SHP77 (cell line): ENCODE results near the gene CEP131.
"Not testable (repeated sequence)": the region's sequence is repeated elsewhere in the genome, so short reads cannot be mapped to it uniquely, and the experiment has no call there.

ENCODE experiments used
- DNase-seq, 2 experiments: peaks; one replicate each; lab custom pipeline; 2025; lab: John Stamatoyannopoulos, UW

Gene CEP131

GRCh38 chr17:81238815-81239713 is 16.3 kb upstream of the CEP131 start, which contains the start of the genes NDUFAF8 and TEPSIN:
Gene NDUFAF8, plus strand, starts transcription at chr17:81239318. Its CDS starts 46 bp downstream, at chr17:81239364.
Gene TEPSIN, minus strand, starts transcription at chr17:81239055. Its CDS starts 22 bp downstream, at chr17:81239033.
- peak; percentile 100 for DNase-seq

DNA sequence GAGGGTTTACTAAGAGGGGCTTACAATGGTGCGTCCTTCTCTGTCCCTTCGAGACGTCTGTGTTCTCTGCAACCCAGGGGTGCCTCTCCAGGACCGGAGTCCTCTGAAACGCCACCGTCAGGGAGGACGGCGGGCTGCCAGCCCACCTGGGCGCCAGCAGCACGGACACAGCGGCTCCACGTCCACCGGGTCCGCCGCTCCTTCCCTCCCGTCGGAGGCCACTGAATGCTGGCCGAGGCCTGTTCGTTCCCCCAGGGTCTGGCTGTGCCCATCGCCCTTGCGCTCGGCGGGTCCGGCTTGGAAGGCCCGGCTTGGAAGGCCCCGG is 15.7 kb upstream of the CEP131 start:
- no peak for DNase-seq

GRCh38 chr17:81237591-81238489 is 15.1 kb upstream of the CEP131 start:
- no peak for DNase-seq

DNA sequence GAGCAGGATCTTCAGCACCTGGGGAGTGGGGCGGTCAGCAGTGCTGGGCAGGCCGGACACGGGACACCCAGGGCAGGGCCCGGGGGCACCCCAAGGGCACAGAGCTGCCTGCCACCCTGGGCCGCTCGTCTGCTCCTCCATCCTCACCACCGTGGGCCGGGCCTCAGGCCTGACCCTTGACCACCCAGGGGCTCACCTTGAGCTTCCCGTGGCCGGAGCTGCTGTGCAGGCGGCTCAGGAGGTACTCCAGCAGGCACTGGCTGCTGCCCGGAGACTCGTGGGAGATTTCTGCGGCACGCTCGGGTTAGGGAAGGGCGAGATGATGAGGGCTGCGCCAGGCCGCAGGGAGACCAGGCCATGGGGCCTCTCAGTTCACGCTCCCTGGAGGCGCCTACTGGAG is 14.0 kb upstream of the CEP131 start:
- no peak for DNase-seq

DNA sequence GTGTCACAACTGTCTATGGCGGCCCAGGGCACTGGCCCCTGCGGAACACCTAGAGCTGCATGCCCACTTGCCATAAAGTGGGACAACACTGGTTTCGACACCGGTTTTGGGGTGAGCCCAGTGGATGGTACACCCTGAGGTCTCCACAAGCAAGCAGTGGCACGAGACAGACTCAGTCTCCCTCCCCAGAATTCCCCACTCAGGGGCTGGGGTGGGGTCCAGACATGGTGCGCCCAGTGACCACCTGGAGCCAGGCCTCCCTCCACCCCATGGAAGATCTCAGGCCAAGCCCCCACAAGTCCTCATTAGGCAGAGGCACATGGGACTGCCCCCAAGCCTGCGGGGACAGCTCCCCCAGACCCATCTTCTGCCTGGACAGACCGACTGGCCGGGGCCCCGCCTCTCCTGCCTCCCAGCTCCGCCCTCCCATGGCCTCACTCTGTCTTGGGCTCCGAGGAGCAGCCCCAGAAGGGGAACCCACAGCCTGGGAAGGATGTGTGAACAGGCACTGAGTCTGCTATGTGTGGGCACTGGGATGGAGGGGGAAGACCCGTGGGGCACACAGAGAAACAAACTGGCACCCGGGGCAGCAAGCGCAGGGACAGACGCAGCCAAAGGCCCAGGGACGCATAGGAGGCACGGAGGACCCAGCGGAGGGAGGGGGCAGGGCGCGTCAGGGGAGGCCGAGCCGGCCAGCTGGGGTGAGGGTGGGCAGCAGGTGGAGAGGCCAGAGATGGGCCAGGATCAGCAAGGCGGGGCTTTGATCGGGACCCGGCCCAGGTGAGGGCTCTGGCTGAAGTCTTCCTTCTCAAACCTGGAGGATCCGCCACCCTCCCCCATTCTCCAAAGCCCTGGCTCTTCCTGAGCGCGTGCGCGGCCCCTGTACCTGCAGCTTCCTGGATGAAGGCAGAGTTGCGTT is 13.3 kb upstream of the CEP131 start:
- DNase-seq = no peak

DNA sequence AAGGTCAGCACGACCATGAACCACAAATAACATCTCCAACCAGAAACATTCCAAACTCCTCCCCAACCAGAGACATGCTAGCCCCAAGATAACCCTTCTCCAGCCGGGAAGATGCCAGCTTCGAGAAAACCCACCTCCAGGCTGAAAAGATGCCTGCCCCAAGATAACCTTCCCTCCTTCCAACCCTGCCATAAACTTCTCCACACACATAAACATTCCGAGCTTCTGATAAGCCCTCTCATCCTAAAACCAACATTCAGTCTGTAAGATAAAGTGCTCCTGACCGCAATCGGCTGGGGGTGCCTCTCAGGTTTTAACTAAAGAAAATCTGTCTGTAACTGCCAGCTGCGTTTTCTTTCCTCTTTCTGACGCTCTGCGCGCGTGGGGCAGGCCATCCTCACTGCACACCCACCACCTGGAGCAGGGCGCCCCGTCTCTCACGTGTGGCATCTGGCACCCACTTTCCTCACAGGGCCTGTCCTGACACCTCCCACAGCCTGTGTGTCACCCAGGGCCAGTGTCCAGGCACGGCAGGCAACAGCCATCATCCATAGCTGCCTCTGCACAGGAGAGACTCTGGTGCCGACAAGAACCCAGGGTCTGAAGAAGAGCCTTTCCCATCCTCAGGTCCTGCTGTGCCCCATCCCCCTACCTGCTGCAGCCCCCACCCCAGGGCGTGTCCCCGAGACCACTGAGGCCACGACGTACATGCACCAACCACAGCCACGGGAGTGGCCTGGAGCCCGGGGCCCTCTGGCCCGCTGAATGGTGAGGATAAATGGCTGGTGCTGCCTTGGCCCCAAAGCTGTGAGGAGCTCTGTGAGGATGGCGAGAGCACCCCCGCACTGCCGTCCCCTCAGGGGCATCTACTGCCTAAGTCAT is 12.4 kb upstream of the CEP131 start:
- no peak for DNase-seq

GRCh38 chr17:81234506-81234855 is 11.7 kb upstream of the CEP131 start:
- no peak for DNase-seq

GRCh38 chr17:81233811-81234505 is 11.2 kb upstream of the CEP131 start:
- DNase-seq = no peak

- DNase-seq = no peak
These were observed 10.6 kb upstream of the CEP131 start for GRCh38 chr17:81233316-81233715.

DNA sequence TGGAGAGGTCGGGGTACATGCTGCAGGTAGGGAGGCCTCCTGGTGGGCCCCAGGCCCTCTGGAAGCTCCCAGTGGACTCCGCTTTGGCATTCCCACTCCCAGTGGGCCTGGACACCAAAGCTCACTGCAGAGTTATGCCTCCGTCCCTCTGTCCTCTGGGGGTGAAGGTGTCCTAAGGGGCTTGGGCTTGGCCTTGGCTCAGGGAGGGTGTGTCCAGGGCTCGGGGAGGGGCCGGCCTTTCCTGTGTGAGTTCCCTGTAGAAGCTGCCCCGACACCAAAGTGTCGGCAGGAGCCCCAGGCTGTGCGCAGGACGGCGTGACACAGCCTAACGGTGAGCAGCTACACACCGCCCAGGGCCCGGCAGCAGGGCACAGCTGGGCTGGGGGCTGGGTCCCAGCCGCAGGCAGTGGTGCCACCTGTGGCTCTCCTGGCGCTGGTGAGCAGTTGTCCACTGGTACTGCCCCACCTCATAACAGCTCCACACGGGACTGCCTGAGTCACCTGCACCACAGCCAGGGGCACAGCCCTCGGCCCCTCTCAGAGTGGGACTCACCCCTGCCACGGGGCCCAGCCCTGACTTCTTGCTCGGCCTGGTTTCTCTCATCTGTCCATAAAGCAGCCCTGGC is 10.0 kb upstream of the CEP131 start:
- no peak for DNase-seq

GRCh38 chr17:81231766-81232581 is 9.2 kb upstream of the CEP131 start:
- no peak for DNase-seq

DNA sequence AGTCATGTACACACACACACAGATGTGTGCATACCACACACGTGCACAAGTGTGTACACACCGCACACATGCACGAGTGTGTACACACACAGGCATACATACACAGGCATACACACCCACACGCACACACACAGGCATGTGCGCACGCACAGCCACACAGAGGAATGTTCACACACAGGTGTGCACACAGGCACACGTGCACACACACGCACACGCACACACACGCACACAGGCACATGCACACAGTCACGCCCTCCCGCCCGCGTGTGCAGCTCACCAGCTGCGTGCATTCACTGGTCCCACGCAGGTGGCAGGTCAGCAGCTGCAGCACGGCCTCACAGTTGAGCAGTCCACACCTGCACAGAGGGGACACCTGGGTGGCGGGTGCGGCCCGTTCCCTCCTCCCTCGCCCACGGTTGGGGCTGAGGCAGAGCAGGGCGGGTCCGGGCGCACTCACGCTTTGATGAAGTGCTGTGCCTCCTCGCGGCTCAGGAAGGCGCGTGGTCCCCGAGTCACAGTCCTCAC is 8.4 kb upstream of the CEP131 start:
- no peak for DNase-seq

DNA sequence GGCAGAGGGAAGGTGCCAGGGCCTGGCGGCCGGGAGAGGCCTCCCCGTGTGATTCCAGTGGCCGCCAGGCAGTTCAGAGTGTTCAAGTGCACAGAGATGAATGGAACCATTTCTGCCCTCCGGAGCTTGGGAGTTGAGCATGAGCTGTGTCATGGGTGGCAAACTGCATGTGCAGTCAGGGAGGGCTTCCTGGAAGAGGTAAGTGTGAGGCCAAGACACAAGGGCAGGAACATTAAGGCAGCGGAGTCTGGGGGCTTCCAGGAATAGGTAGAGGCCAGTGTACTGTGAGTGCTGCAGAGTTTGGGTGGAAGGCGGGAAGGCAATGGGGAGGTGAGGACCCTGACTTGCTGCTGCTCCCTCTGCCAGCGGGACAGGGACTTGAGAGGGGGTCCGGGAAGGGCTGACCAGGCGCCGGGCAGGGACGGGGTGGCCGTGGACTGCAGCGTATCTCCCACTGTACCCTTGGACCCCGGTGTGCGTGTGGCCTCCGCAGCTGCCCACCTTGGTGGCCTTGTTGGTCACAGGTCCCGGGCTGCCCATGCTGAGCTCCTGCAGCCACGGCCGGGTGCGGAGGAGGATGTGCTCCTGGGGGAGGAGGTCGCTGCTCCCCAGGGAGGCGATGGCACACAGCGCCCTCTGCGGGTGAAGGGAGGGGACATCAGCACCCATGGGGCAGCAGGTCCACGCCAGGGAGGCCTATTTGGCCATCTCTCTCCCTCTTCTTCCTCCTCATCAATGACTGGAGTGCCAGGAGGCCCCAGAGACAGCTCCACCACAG is 7.5 kb upstream of the CEP131 start:
- DNase-seq = peak in 1 of 2 experiments; percentile 33

DNA sequence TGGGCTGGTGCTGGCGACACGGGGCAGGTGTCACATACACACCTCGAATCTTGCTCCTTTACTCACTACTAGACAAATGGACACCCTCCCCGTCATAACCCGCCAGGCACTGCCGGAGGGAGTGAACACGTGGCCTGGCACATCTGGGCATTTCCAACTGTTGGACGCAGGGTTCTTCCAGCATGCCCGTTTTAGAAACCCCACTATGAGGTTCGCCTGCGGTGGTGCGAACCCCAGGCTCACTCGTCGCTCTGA is 6.8 kb upstream of the CEP131 start:
- DNase-seq = no peak

DNA sequence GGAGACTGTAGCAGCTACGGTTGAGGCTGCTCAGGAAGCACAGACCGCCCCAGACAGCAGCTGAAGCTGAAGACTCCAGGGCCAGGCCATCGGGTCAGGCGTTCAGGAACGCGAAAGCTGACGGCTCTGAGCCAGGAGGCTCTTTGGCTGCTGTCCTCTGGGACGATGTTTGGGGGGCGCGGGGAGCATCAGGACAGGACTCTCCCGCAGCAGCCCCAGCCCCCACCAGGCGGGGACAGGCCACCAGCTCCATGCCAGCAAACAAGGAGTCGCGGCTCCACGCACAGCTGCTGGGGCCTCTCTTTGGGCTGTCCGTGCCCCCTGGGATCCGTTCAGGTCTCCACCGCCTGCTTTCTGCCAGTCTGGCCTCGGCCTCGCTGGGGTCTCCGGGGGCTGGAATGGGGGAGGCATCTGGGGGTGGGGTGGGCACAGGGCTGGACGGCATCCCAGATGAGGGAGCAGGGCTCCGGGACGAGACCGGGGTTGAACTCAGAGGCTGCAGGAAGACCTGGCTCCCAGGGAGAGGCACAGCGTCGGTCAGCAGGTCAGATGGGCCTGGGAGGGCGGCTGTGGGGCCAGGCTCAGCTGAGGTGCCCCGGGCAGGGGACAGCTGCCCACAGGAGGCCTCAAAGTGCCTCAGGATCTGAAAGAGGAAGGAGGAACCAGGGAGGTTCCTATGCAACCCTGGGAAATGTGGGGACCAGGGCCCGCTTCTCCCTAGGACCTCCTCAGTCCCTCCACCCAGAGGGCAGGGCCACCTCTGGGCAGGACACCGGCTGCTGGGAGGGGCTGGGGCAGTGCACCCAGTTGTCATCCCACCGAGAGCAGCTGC is 6.3 kb upstream of the CEP131 start:
- no peak for DNase-seq

- no peak for DNase-seq
These were observed 5.7 kb upstream of the CEP131 start for GRCh38 chr17:81228420-81228819.

DNA sequence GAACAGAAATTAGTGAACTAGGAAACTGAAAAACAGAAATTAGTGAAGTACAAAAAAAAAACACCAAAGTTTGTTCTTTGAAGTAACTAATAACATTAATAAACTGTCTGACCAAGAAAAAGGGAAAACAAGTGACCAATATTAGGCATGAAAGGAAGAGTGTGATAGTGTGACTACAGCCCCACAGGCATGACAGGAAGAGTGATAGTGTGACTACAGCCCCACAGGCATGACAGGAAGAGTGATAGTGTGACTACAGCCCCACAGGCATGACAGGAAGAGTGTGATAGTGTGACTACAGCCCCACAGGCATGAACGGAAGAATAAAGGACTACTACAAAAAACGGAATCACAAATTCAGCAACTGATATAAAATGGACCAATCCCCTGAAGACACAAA is 4.9 kb upstream of the CEP131 start:
- not testable (repeated sequence) for DNase-seq
